Urinary bladder (tissue), 4 donors: ENCODE results near the gene ARHGEF10L. TPM values are rescaled to one million over a fixed set of nuclear protein-coding genes. Genes with fewer than 3 reads are reported as not detected.

Experiments used
- DNase-seq: peaks from one replicate; pipeline ENCODE4 v3.0.0-alpha.2; 2015; ENCODE audit errors: extremely low spot score
- H3K27ac ChIP-seq: one replicate; pipeline ENCODE4 v1.5.1; 2013; ENCODE audit warnings: low read depth, mild to moderate bottlenecking, moderate library complexity
- H3K36me3 ChIP-seq: one replicate; pipeline ENCODE4 v1.6.1; 2013; ENCODE audit warnings: mild to moderate bottlenecking, moderate library complexity; ENCODE audit not compliant: insufficient read depth
- H3K4me1 ChIP-seq: one replicate; pipeline ENCODE4 v1.6.1; 2013; ENCODE audit warnings: mild to moderate bottlenecking, moderate library complexity; ENCODE audit not compliant: insufficient read depth
- H3K4me3 ChIP-seq: one replicate; pipeline ENCODE4 v1.5.1; 2013; ENCODE audit warnings: low read depth, low read length
- WGBS: extraction: QIAGEN DNeasy Blood & Tissue Kit; methylation state at CpG from one replicate; pipeline ENCODE4 v1.1.7; 2013; 5-methylcytosine and 5-hydroxymethylcytosine counted together
- polyA plus RNA-seq: library from polyadenylated mRNA; stranded (reverse); fragments of 200-250 nt; gene quantifications from one replicate; pipeline ENCODE4 v1.2.3, GENCODE V29; 2013
- total RNA-seq: library from RNA; depleted of rRNA; stranded (reverse); fragments of >200 nt; gene quantifications from one replicate; pipeline ENCODE4 v1.2.3, GENCODE V29; 2014
- donor health status: healthy with polysubstance abuse.
- donor health status: healthy.

Gene ARHGEF10L
- total and polyA plus RNA-seq, 2 donors = 26.5 to 41.4 TPM

DNA sequence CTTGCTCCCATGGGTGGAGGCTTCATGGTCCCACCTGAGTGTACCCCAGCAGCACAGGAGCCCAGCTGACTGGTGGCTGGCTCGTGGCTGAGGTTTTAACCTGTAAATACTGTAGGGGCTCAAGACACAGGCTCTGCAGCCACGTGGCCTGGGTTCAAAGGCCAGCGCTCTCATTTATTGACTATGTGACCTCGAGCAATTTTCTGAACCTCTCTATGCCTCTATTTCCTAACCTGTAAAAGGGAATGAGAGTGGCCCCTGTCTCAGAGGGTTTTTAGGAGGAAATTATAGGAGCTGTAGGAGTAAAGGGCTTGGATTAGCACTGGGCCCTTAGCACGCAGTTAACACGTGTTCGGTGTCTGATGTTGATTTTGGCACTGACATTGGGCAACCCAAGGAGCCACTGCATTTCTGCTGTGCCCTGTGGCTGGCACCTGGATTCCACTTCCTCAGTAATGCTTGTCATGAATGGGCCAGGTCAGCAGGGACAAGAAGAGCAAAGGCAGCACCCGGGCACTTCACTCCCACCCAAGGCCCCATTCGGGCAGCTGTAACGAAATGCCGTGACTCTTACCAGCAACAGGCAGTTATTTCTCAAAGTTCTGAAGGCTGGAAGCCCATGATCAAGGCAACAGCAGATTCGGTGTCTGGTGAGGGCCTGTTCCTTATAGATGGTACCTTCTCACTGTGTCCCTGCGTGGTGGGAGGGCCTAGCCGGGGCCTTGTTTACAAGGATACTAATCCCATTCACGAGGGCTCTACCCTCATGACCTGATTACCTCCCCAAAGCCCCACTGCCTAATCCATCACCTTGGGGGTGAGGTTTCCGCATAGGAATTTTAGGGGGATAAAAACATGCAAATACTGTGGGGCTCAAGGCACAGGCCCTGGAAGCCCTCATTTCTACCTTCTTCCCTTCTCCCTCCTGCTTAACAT is 25.2 kb downstream of the ARHGEF10L start:
- WGBS = 79% methylated on average over 16 of the region's 16 CpGs

DNA sequence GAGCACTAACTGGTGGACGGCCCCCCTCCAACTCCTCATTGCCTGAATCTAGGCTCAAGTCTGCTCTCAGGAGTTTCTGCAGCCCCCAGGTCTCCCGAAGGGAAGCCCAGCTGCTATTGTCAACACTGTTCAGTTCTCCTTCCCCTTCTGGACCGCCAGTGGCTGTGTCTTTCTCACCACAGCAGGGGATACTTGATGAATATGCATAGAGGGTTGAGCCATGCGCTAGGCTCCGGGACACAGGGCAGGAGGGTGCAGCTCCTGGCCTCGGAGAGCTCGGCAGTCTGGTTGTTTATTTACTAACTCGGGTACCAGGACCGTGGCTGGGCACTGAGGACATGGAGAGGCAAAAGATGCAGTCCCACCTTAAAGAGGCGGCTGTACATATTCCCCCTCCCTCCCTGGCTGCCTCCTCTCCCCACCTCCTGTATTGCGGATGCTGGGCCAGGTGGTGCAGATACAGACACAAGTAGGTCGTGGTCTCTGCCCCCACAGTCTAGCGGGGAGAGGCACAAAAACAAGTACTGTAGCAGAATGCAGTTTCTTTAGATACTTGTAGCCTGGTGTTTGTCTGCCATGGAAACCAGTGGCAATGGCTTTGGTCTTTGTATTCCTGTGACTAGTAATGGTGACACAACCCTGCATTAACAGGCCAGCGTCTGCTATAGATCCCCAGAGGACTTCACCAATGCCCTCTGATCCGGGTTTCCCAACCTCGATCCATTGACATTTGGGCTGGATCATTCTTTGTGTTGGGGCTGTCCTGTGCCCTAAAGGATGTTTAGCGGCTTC is 26.2 kb downstream of the ARHGEF10L start:
- Histone ChIP-seq H3K4me3 (no peak overlapping the region), H3K36me3 (no peaks in the 10 kb centered on the region), H3K4me1 (no peaks in the 10 kb centered on the region), H3K27ac (peak overlapping the region; percentile 18)
- no peak for DNase-seq
- 69% methylated on average over 17 of the region's 17 CpGs for WGBS

More for the DNA sequence above, 25.2 kb downstream of the ARHGEF10L start:
- peak overlapping the region; percentile 48 for H3K27ac ChIP-seq
- no peaks in the 10 kb centered on the region for H3K4me1 ChIP-seq
- no peak for DNase-seq
- H3K4me3 ChIP-seq = no peak overlapping the region
- no peaks in the 10 kb centered on the region for H3K36me3 ChIP-seq

DNA sequence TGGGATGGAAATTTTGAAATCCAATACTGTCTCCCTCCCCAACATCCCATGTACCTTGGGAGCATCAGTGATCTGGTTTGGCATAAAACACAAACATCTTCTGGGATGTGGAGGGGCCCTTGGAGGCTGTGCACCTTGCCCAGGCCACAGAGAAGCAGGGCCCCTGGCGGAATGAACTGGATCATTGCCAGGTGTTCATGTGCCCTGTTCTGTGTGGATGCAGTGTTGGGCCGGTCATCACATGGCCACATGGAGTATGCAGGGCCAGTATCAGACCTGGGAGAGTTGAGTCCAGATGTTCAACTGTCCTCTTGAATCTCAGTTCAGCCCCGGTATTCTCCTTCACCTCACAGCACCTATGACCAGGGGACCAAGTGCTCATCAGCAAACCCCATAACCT is 26.9 kb downstream of the ARHGEF10L start:
- Histone ChIP-seq H3K4me1 (no peaks in the 10 kb centered on the region), H3K27ac (no peak overlapping the region), H3K4me3 (no peak overlapping the region), H3K36me3 (no peaks in the 10 kb centered on the region)
- 90% methylated on average over 3 of the region's 3 CpGs for WGBS
- DNase-seq = no peak

DNA sequence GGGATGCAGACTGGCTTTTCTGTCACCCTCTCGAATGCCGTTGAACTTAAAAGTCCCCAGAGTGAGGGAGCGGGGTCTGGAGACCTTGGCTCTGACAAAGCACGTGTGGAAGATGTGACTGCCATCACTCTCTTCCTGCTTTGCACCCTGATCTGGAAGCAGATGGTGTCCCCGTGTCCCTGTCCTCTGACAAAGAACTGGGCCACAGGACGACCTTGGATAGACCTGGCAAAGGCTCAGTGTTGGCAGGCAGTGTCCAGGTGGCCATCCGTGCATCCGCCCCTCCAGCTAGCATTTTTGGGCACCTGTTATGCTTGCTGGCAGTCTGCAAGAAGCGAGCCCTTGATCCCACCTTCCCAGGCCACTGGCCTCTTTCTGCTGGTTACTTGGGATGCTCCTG is 27.4 kb downstream of the ARHGEF10L start:
- WGBS = 91% methylated on average over 9 of the region's 9 CpGs
- H3K4me1 ChIP-seq = no peaks in the 10 kb centered on the region
- no peak for DNase-seq

DNA sequence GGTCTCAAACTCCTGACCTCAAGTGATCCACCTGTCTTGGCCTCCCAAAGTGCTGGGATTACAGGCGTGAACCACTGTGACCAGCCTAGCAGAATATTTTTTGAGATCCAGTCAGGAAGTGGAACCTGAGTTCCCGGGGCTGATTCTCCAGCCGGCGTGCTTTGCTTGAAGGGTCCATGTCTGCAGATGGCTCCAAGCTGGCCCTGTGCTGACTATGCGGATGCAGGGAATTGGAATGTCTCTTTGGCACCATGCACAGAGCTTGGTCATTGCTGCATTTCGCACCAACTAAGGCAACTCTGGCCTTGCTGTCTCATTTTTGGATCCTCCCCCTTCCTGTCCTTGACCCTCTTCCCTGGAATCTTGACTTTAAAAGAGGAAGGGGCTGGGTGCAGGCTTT is 28.1 kb downstream of the ARHGEF10L start:
- Histone ChIP-seq H3K4me3 (no peak overlapping the region), H3K36me3 (no peaks in the 10 kb centered on the region), H3K4me1 (no peaks in the 10 kb centered on the region), H3K27ac (no peak overlapping the region)
- no peak for DNase-seq
- WGBS = 41% methylated on average over 6 of the region's 6 CpGs

More for the DNA sequence above, 27.4 kb downstream of the ARHGEF10L start:
- H3K36me3 ChIP-seq = no peaks in the 10 kb centered on the region
- no peak overlapping the region for H3K4me3 ChIP-seq
- no peak overlapping the region for H3K27ac ChIP-seq

DNA sequence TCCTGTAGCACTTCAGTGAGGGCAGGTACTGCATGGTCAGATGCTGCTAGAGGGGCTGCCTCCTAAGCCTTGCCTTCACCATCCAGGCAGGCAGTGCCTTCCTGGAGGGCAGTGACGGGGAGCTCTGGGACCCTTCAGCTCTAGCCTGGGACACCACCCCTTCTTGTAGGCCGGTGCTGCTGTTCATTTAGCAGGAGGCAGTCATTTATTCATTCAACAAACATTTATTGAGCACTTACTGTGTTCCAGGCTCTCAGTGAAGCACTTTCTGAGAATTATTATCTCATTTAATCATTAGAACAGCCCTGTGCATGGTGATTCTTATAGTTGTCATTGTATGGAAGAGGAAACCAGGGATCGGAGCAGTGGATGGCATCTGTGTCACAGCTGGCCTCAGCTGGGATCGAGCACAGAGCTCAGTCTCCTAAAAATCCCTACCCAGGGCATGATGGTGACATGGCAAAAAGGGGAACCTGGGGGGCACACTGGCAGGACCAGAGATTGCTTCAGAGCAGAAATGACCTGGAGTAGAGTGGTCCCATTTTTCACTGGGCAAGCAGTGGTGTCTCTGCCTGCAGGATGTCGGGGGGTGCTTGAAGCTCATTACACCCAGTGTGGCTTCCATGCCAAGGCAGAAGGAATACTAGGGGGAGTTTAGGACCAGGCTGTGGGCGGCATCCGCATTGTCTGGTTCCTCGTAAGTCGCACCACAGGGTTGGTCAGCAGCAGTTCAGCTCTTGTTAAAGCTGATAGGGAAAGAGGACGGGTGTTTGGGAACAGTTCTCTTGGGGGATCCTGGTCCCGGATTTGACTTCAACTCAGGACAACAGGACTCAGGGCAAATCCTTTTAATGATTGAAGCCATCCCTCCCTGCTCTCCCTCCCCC is 28.8 kb downstream of the ARHGEF10L start:
- 81% methylated on average over 11 of the region's 11 CpGs for WGBS
- Histone ChIP-seq H3K36me3 (no peaks in the 10 kb centered on the region), H3K4me3 (no peak overlapping the region), H3K4me1 (no peaks in the 10 kb centered on the region), H3K27ac (peak overlapping the region; percentile 88)
- no peak for DNase-seq

DNA sequence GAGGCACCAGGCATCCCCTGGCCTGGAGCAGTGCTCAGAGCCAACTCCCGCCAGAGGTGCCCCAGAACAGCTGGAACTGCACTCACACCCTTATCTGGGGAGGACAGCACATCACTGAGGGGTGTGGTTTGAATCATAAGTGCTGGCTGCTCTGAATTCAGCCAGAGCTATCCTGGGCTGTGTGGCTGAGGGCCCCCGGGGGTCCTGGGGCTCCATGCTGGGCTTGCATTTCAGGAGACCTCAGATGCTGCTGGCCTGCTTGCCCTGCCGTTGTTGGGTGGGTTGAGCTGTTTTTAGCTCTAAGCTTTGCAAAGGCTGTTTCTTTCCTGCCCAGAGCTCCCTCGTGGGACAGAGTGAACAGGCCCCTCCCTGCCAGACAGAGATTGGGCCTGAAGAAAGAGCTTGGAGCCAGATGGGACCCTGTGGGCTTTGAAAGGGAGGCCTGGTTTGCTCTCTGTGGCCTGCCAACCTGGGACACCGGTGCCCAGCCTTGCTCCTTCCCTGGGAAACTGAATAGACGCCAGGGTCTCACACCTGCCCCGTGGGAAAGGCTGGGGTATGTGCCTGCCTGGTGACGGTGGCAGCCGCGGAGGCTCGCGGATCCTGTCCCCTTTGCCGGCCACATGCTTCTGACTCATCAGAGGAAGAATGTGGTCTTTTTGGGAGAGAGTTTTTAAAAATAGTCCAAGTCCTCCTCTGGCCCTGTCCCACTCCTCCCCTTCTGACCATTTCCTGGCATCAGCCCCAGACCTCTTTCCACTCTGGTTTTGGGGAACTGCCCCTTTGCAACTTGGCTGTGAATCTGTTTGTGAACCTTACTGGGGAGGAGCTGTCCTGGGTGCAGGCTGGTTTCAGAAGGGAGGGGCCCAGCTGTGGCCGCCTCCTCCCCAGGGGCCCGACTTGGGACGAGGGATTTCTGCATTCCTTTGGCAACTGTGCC is 30.0 kb downstream of the ARHGEF10L start:
- Histone ChIP-seq H3K27ac (peak overlapping the region; percentile 88), H3K4me1 (no peaks in the 10 kb centered on the region), H3K36me3 (no peaks in the 10 kb centered on the region), H3K4me3 (no peak overlapping the region)
- 9% methylated on average over 16 of the region's 16 CpGs for WGBS
- peak; percentile 66 for DNase-seq

DNA sequence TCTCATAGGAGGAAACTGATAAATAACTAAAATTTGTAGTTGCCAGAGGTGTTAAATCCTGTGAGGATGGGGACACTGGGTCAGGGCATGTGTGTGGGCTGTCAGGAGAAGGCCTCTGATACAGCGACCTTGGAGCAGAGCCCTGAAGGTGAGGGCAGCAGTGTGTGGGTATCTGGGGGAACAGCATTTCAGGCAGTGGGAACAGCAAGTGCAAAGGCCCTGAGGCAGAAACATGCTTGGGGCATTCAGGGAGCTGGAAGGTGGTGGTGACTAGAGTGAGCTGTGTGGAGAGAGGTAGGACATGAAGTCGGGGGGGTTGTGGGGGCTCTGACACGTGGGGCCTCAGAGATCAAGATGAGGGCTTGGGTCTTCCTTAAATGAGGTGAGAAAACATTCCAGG is 30.7 kb downstream of the ARHGEF10L start:
- Histone ChIP-seq H3K36me3 (no peaks in the 10 kb centered on the region), H3K27ac (peak overlapping the region; percentile 85), H3K4me1 (no peaks in the 10 kb centered on the region), H3K4me3 (no peak overlapping the region)
- 86% methylated on average over 3 of the region's 3 CpGs for WGBS
- DNase-seq = no peak

DNA sequence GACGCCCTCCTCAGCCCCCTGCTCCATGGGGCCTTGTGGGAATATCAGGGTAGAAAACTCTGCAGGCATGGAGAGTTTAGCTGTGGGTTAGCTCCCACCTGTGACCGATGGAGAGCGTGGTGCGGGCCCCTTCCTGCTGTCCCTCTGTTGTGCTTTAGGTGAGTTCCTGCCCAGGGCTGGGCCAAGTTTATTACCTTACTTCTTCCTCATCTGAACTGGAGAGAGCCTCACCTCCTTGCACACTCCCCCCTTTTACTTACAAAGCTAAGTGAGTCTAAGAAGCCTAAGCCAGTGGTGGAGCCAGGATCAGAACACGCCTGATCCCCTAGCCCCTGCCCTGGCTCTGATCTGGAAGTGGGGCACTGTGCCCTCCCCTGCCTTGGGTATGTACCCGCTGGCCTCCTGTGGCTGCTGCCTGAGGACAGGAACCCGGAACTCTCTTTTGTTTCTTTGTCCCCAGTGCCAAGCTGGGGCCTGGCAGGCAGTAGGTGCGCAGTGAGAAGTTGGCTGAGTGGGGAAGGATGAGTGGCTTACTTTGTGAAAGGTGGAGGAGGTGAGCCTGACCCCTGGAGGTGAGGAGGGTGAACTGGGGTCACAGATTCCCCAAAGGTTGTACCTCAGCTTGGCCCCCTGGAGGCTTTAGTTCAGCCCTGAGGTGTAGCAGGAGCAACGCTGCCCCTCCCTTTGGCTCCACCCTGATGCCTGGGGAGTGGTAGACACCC is 32.9 kb downstream of the ARHGEF10L start:
- Histone ChIP-seq H3K27ac (no peak overlapping the region), H3K4me3 (no peak overlapping the region), H3K36me3 (no peaks in the 10 kb centered on the region), H3K4me1 (no peaks in the 10 kb centered on the region)
- no peak for DNase-seq
- WGBS = 92% methylated on average over 9 of the region's 9 CpGs

DNA sequence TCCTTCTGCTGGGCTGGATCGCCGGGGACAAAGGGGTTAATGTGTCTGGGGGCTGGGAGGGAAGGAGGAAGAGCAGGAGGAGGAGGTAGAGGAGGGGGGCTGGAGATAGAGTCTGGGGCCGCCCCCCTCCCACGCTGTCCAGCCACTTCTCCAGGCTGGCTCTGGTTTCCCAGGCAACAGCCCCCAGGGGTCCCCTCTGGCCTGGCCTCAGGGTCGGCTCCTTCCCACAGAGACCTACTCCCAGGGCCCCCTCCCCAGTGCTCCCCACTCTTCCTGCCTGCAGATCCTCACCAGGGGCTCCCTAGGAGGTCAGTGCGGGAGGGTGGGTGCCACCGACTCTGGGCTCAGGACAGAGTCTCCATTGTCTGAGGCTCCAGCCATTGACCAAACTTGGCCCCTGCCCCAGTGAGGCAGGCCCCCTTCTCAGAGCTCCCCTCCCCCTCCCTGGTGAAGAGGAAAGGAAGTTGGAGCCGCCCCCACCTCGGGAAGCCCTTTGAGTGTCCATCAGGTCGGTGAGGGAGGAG is 34.1 kb downstream of the ARHGEF10L start:
- H3K36me3 ChIP-seq = no peaks in the 10 kb centered on the region
- H3K27ac ChIP-seq = no peak overlapping the region
- WGBS = 35% methylated on average over 10 of the region's 10 CpGs
- H3K4me3 ChIP-seq = no peak overlapping the region
- no peak for DNase-seq
- no peaks in the 10 kb centered on the region for H3K4me1 ChIP-seq

DNA sequence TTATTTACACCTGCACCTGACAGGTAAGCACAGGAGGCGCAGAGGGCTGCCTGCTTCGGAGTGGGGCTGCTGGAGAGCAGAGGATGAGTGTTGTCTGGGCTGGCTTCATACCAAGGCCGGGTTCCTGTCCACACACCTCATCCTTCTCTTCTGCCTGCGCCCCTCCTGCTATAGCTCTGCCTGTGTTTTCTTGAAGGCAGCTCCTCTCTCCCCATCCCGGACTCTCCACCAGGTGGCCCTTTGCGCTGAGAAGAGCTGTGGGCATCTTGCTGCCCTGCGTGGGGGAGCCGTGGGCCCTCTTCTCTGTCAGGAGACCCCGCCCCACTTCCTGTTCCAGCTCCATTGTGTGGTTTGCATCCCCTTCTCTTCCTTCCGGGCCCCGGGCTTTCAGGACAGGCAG is 35.0 kb downstream of the ARHGEF10L start:
- H3K27ac ChIP-seq = no peak overlapping the region
- H3K36me3 ChIP-seq = no peaks in the 10 kb centered on the region
- H3K4me1 ChIP-seq = no peaks in the 10 kb centered on the region
- 68% methylated on average over 11 of the region's 11 CpGs for WGBS
- no peak overlapping the region for H3K4me3 ChIP-seq
- no peak for DNase-seq
